GM12878 (cell line): ENCODE measurements around the gene YAE1. TPM values are rescaled to one million over a fixed set of nuclear protein-coding genes. Genes with fewer than 3 reads are reported as not detected.

Experiments used
- ATAC-seq: fragments of 200-7000 bp; cut with Tn5 transposase; 3 replicates; pipeline ENCODE4 v1.9.1; 2020; ENCODE audit warnings: mild to moderate bottlenecking, moderate library complexity
- BruUV-seq: library from RNA; stranded (reverse); fragments of 400-500 nt; replicated peaks from 2 replicates; lab custom pipeline; 2021; lab: Mats Ljungman, UMichigan
- CTCF ChIA-PET: fragments of 300-600 bp; sonication (Branson Sonifier 250); formaldehyde crosslinking; extraction: SDS; loops from one replicate; lab custom pipeline; 2021; ENCODE audit warnings: inconsistent platforms; lab: Yijun Ruan, JAX
- POLR2A ChIA-PET: fragments of 350-600 bp; formaldehyde crosslinking; extraction: SDS; loops from one replicate; lab custom pipeline; 2021; ENCODE audit warnings: inconsistent platforms; lab: Charles Lee
- RAD21 ChIA-PET: fragments of 300-600 bp; sonication (Branson Sonifier 250); formaldehyde crosslinking; loops from one replicate; lab custom pipeline; 2023; ENCODE audit warnings: antibody characterized with exemption; ENCODE audit not compliant: unreplicated experiment; lab: Charles Lee
- SMC1A ChIA-PET: fragments of 300-600 bp; sonication (Branson Sonifier 250); formaldehyde crosslinking; loops from one replicate; lab custom pipeline; 2023; ENCODE audit not compliant: unreplicated experiment, uncharacterized antibody; lab: Charles Lee
- DNase-seq: peaks from one replicate; pipeline ENCODE4 v3.0.0-alpha.2; 2011; ENCODE audit warnings: low read depth, low spot score
- FAIRE-seq: peaks from 3 replicates; lab custom pipeline; 2011; peaks lifted over from hg19 to GRCh38; lab: Jason Lieb, UNC
- H2AFZ ChIP-seq: 2 replicates; pipeline ENCODE4 v1.6.0; 2011; ENCODE audit warnings: low read depth, low read length, control low read depth; ENCODE audit not compliant: control insufficient read depth
- H3K27ac ChIP-seq: 2 replicates; pipeline ENCODE4 v1.5.1; 2011; ENCODE audit warnings: control low read depth; ENCODE audit not compliant: control insufficient read depth, insufficient read depth
- H3K27me3 ChIP-seq, 2 experiments: replicated peaks in 1 of 2; 2 replicates each; pipeline versions ENCODE4 v1.6.0 to v1.6.1; 2011; ENCODE audit warnings: low read length in 1 of 2; ENCODE audit not compliant: control insufficient read depth in 2 of 2, insufficient read depth in 2 of 2
- H3K36me3 ChIP-seq, 2 experiments: 2 replicates each; pipeline ENCODE4 v1.5.1; 2011; ENCODE audit warnings: low read length in 1 of 2; ENCODE audit not compliant: control insufficient read depth in 2 of 2, insufficient read depth in 2 of 2
- H3K4me1 ChIP-seq: 2 replicates; pipeline ENCODE4 v1.6.1; 2011; ENCODE audit warnings: mild to moderate bottlenecking, low read length, moderate library complexity, mixed read lengths; ENCODE audit not compliant: control insufficient read depth, insufficient read depth
- H3K4me2 ChIP-seq: 2 replicates; pipeline ENCODE4 v1.6.0; 2011; ENCODE audit warnings: control low read depth; ENCODE audit not compliant: control insufficient read depth, insufficient read depth
- H3K4me3 ChIP-seq: fragments of 200-600 bp; sonication (generic); 2 replicates; pipeline ENCODE4 v1.5.1; 2016
- H3K79me2 ChIP-seq: 2 replicates; pipeline ENCODE4 v1.6.0; 2011; ENCODE audit warnings: low read length; ENCODE audit not compliant: control insufficient read depth, insufficient read depth
- H3K9ac ChIP-seq: 2 replicates; pipeline ENCODE4 v1.8.0; 2011; ENCODE audit warnings: low read length, control low read depth, mixed read lengths; ENCODE audit not compliant: control insufficient read depth, insufficient read depth
- H3K9me3 ChIP-seq: replicated peaks from 3 replicates; pipeline ENCODE4 v1.5.1; 2011; ENCODE audit warnings: mild to moderate bottlenecking, low read length; ENCODE audit not compliant: control insufficient read depth, insufficient read depth
- H4K20me1 ChIP-seq: 2 replicates; pipeline ENCODE4 v1.6.0; 2011; ENCODE audit not compliant: control insufficient read depth, insufficient read depth
- BACH1 ChIP-seq: fragments of 450-650 bp; IDR thresholded peaks from 2 replicates; pipeline ENCODE4 v1.6.1; 2017; ENCODE audit warnings: mild to moderate bottlenecking, borderline replicate concordance
- BMI1 ChIP-seq: fragments of 450-650 bp; IDR thresholded peaks from 2 replicates; pipeline ENCODE4 v1.6.1; 2016; ENCODE audit warnings: mild to moderate bottlenecking, moderate library complexity, borderline replicate concordance
- NFXL1 ChIP-seq: fragments of 450-650 bp; IDR thresholded peaks from 2 replicates; pipeline ENCODE4 v1.6.1; 2017; ENCODE audit warnings: antibody characterized with exemption, mild to moderate bottlenecking, borderline replicate concordance
- NFYB ChIP-seq: IDR thresholded peaks from 2 replicates; pipeline ENCODE4 v1.6.1; 2011; ENCODE audit warnings: low read depth, mild to moderate bottlenecking, low read length, improper control_type of control experiment, moderate library complexity; ENCODE audit not compliant: insufficient read depth
- POLR2A ChIP-seq: IDR thresholded peaks from 2 replicates; pipeline ENCODE4 v1.6.1; 2011; ENCODE audit warnings: low read depth, mild to moderate bottlenecking, low read length
- POU2F2 ChIP-seq: IDR thresholded peaks from 3 replicates; pipeline ENCODE4 v1.6.1; 2011; ENCODE audit warnings: low read depth, mild to moderate bottlenecking, low read length, borderline replicate concordance
- RAD51 ChIP-seq: fragments of 450-650 bp; IDR thresholded peaks from 2 replicates; pipeline ENCODE4 v1.6.1; 2016; ENCODE audit warnings: moderate library complexity, mild to moderate bottlenecking, inconsistent platforms
- SREBF2 ChIP-seq: IDR thresholded peaks from 2 replicates; pipeline ENCODE4 v1.6.1; 2012; ENCODE audit warnings: mild to moderate bottlenecking, low read length
- YY1 ChIP-seq: IDR thresholded peaks from 2 replicates; pipeline ENCODE4 v1.6.1; 2011; ENCODE audit warnings: low read depth, mild to moderate bottlenecking, low read length
- ZBTB11 ChIP-seq: fragments of 450-650 bp; formaldehyde crosslinking; IDR thresholded peaks from 2 replicates; pipeline ENCODE4 v1.5.0; 2022; ENCODE audit warnings: mild to moderate bottlenecking, missing genetic modification characterization
- ZNF274 ChIP-seq: IDR thresholded peaks from one replicate; pipeline ENCODE4 v1.8.0; 2011; ENCODE audit not compliant: insufficient read length, insufficient read depth
- ZNF687 ChIP-seq: fragments of 450-650 bp; IDR thresholded peaks from 2 replicates; pipeline ENCODE4 v1.6.1; 2017; ENCODE audit warnings: mild to moderate bottlenecking, moderate library complexity
- WGBS: methylation state at CpG from one replicate; pipeline ENCODE4 v1.1.6; 2016; ENCODE audit warnings: low lambda C conversion rate; ENCODE audit not compliant: insufficient replicate concordance, insufficient coverage; ENCODE audit errors: missing lambda C conversion rate; 5-methylcytosine and 5-hydroxymethylcytosine counted together
- in situ Hi-C: fragments of 300-500 bp; cut with MboI; formaldehyde crosslinking; loops from 9 replicates; pipeline ENCODE4 v1.14.3; 2018; ENCODE audit warnings: mixed read lengths
- intact Hi-C: fragments of 100-400 bp; cut with micrococcal nuclease; formaldehyde crosslinking; loops from one replicate; pipeline ENCODE4 v1.14.2; 2022; ENCODE audit not compliant: unreplicated experiment
- polyA plus RNA-seq, 11 experiments: library from polyadenylated mRNA; depleted of rRNA in 4 of 11; unstranded in 6 of 11; stranded (reverse) in 5 of 11; fragments of >200 nt; fragmentation: Nextera tagmentation in 4 of 11; fragmentation: Illumina TruSeq in 1 of 11; extraction: Ambion mirVana in 4 of 11; extraction: Trizol in 1 of 11; gene quantifications; 1 replicate in 1 of 11; 2 replicates in 10 of 11; pipeline versions ENCODE4 v1.2.1 to v1.2.3, GENCODE V29; 2011 to 2016; ENCODE audit warnings: inconsistent platforms in 2 of 11, missing spikeins in 2 of 11, low read depth in 1 of 11
- total RNA-seq, 4 experiments: library from RNA; depleted of rRNA in 3 of 4; stranded (reverse); fragments of >200 nt in 3 of 4; fragmentation: Illumina TruSeq in 1 of 4; extraction: Trizol in 1 of 4; gene quantifications; 2 replicates each; pipeline versions ENCODE4 v1.2.1 to v1.2.3, GENCODE V29; 2013 to 2021

The YAE1 gene
- total and polyA plus RNA-seq, 10 of the 15 experiments (the other 5 are each of a cell fraction or from before 2014, with no cell fraction given), result 13.5 to 35.8 (median 22.9) TPM

GRCh38 chr7:39617005-39617404 is 50.8 kb downstream of the YAE1 start:
- Histone ChIP-seq H3K79me2 (peaks cover under 1% of the 10 kb centered on the region; the same call in 1 of the 2 replicates), H3K27ac (no peak overlapping the region), H3K4me1 (peaks cover 9% of the 10 kb centered on the region), H2AFZ (no peak overlapping the region), H3K9me3 (no peaks in the 10 kb centered on the region), H3K27me3 (no peaks in the 10 kb centered on the region), H3K4me2 (no peak overlapping the region), H3K36me3 (no peaks in the 10 kb centered on the region), H3K9ac (no peak overlapping the region), H3K4me3 (no peak overlapping the region), H4K20me1 (no peaks in the 10 kb centered on the region)
- ChIA-PET POLR2A (interaction anchor here (0.6 kb wide), 1 partner anchor 1005 kb away, joined by 4 read pairs; no protein-coding TSS in a partner anchor), SMC1A (interaction anchor here (0.6 to 1.4 kb wide), 3 partner anchors 11 to 38 kb away, joined by 3 to 4 read pairs (median 3); no protein-coding TSS in a partner anchor), CTCF (interaction anchor here (4.6 kb wide), 1 partner anchor 38 kb away, joined by 20 read pairs; no protein-coding TSS in a partner anchor), RAD21 (no interaction called here)
- DNase-seq (no peak), FAIRE-seq (no peak), ATAC-seq (no peak)
- TF ChIP-seq YY1 (no peak), NFYB (no peak), POLR2A (no peak), POU2F2 (no peak), BACH1 (no peak), NFXL1 (no peak)
- BruUV-seq, result no TSS peak
- intact Hi-C loops, result no loop called here
- in situ Hi-C loops, result no loop called here

GRCh38 chr7:39618868-39619267 is 52.7 kb downstream of the YAE1 start:
- in situ Hi-C loops (no loop called here), intact Hi-C loops (no loop called here)
- no peak for ATAC-seq
- H3K27me3 ChIP-seq, result no peaks in the 10 kb centered on the region
- no peak overlapping the region for H3K4me3 ChIP-seq
- no peaks in the 10 kb centered on the region for H3K9me3 ChIP-seq
- no peak overlapping the region for H3K27ac ChIP-seq
- H2AFZ ChIP-seq, result no peak overlapping the region
- no peak overlapping the region for H3K9ac ChIP-seq
- H3K36me3 ChIP-seq, result no peaks in the 10 kb centered on the region
- CTCF ChIA-PET, result interaction anchor here (1.5 to 1.6 kb wide), 2 partner anchors 36 to 127 kb away, joined by 3 to 4 read pairs; no protein-coding TSS in a partner anchor
- POLR2A ChIA-PET, result no interaction called here
- H3K4me2 ChIP-seq, result no peak overlapping the region
- no peaks in the 10 kb centered on the region for H4K20me1 ChIP-seq
- FAIRE-seq, result no peak
- 96% methylated on average over 4 of the region's 4 CpGs for WGBS
- peaks cover 11% of the 10 kb centered on the region for H3K4me1 ChIP-seq
- BruUV-seq, result no TSS peak
- DNase-seq, result no peak
- peaks cover 17% of the 10 kb centered on the region for H3K79me2 ChIP-seq
- RAD21 ChIA-PET, result no interaction called here
- SMC1A ChIA-PET, result interaction anchor here (1.0 to 1.3 kb wide), 4 partner anchors 13 to 126 kb away, joined by 3 to 4 read pairs (median 4); no protein-coding TSS in a partner anchor
- no peak for TF ChIP-seq ZNF274
- no peak for TF ChIP-seq BMI1
- no peak for TF ChIP-seq SREBF2
- no peak for TF ChIP-seq ZNF687
- TF ChIP-seq ZBTB11 (CRISPR knock-in tag), result no peak
- TF ChIP-seq RAD51, result no peak
